Astrocyte (in vitro differentiated cells and primary cell): ENCODE data around the gene FBXL13. TPM values are rescaled to one million over a fixed set of nuclear protein-coding genes. Genes with fewer than 3 reads are reported as not detected.
A peak's percentile ranks its signal among the peaks of the same experiment; 100 is the strongest.
"Not testable (repeated sequence)": the region's sequence is repeated elsewhere in the genome, so short reads cannot be mapped to it uniquely, and the experiment has no call there.

Experiments
- DNase-seq: peaks from one replicate; pipeline ENCODE4 v3.0.0-alpha.2; 2010; ENCODE audit warnings: low read depth
- FAIRE-seq: peaks from 2 replicates; lab custom pipeline; 2011; peaks lifted over from hg19 to GRCh38; lab: Jason Lieb, UNC
- H2AFZ ChIP-seq: 2 replicates; pipeline ENCODE4 v1.6.0; 2012; ENCODE audit warnings: low read depth, low read length, inconsistent platforms
- H3K27ac ChIP-seq: 2 replicates; pipeline ENCODE4 v1.5.1; 2011; ENCODE audit warnings: low read depth, low read length, inconsistent platforms
- H3K27me3 ChIP-seq: 2 replicates; pipeline ENCODE4 v1.6.0; 2011; ENCODE audit warnings: low read length, inconsistent platforms; ENCODE audit not compliant: insufficient read depth
- H3K36me3 ChIP-seq: 2 replicates; pipeline ENCODE4 v1.5.1; 2011; ENCODE audit warnings: low read length, inconsistent platforms; ENCODE audit not compliant: insufficient read depth
- H3K4me1 ChIP-seq: 2 replicates; pipeline ENCODE4 v1.5.1; 2011; ENCODE audit warnings: low read length, inconsistent platforms; ENCODE audit not compliant: insufficient read depth
- H3K4me2 ChIP-seq: 2 replicates; pipeline ENCODE4 v1.6.0; 2012; ENCODE audit warnings: low read length, inconsistent platforms
- H3K4me3 ChIP-seq: 2 replicates; pipeline ENCODE4 v1.5.1; 2011; ENCODE audit warnings: low read depth, mild to moderate bottlenecking, low read length, inconsistent platforms; ENCODE audit not compliant: insufficient read depth
- H3K79me2 ChIP-seq: 2 replicates; pipeline ENCODE4 v1.6.0; 2012; ENCODE audit warnings: mild to moderate bottlenecking, low read length, inconsistent platforms; ENCODE audit not compliant: insufficient read depth
- H3K9ac ChIP-seq: 2 replicates; pipeline ENCODE4 v1.6.0; 2012; ENCODE audit warnings: mild to moderate bottlenecking, low read length, inconsistent platforms
- H3K9me3 ChIP-seq: 2 replicates; pipeline ENCODE4 v1.5.1; 2012; ENCODE audit warnings: low read depth, mild to moderate bottlenecking, low read length, inconsistent platforms; ENCODE audit not compliant: insufficient read depth
- H4K20me1 ChIP-seq: 2 replicates; pipeline ENCODE4 v1.6.0; 2012; ENCODE audit warnings: low read length, inconsistent platforms; ENCODE audit not compliant: insufficient read depth
- H3K27ac Mint-ChIP-seq: one replicate; pipeline ENCODE4 v1.8.0; 2021; ENCODE audit warnings: mild to moderate bottlenecking, mixed read lengths; ENCODE audit not compliant: unreplicated experiment
- H3K27me3 Mint-ChIP-seq: one replicate; pipeline ENCODE4 v1.8.0; 2021; ENCODE audit warnings: low read depth, mixed read lengths; ENCODE audit not compliant: unreplicated experiment
- H3K36me3 Mint-ChIP-seq: one replicate; pipeline ENCODE4 v1.8.0; 2021; ENCODE audit warnings: low read depth, mixed read lengths; ENCODE audit not compliant: unreplicated experiment
- H3K4me1 Mint-ChIP-seq: one replicate; pipeline ENCODE4 v1.8.0; 2021; ENCODE audit warnings: low read depth, mixed read lengths; ENCODE audit not compliant: unreplicated experiment
- H3K4me3 Mint-ChIP-seq: one replicate; pipeline ENCODE4 v1.8.0; 2021; ENCODE audit warnings: mild to moderate bottlenecking, moderate library complexity, mixed read lengths; ENCODE audit not compliant: unreplicated experiment
- H3K9me3 Mint-ChIP-seq: one replicate; pipeline ENCODE4 v1.8.0; 2021; ENCODE audit warnings: mild to moderate bottlenecking, mixed read lengths; ENCODE audit not compliant: unreplicated experiment
- CTCF ChIP-seq: IDR thresholded peaks from 2 replicates; pipeline ENCODE4 v1.5.1; 2011; ENCODE audit warnings: low read depth, mild to moderate bottlenecking, inconsistent platforms, low read length, moderate library complexity; ENCODE audit not compliant: insufficient read depth
- EZH2 ChIP-seq: IDR thresholded peaks from 2 replicates; pipeline ENCODE4 v1.6.1; 2012; ENCODE audit warnings: mild to moderate bottlenecking, low read length, inconsistent platforms; ENCODE audit not compliant: insufficient read depth
- total RNA-seq: library from RNA; stranded (reverse); gene quantifications from 2 replicates; pipeline ENCODE4 v1.2.1, GENCODE V29; 2021

Gene FBXL13
- total RNA-seq, 1 donor from 2014 or later, result 1.2 TPM

- FAIRE-seq (no peak), DNase-seq (no peak)
- H3K36me3 ChIP-seq, result no peaks in the 10 kb centered on the region
- H3K36me3 Mint-ChIP-seq, result no peaks in the 10 kb centered on the region
- TF ChIP-seq CTCF, result no peak
- TF ChIP-seq EZH2, result no peak
- no peak overlapping the region for H3K4me3 Mint-ChIP-seq
- peaks cover 21% of the 10 kb centered on the region for H3K4me1 ChIP-seq
- H3K27me3 Mint-ChIP-seq, result no peaks in the 10 kb centered on the region
- no peaks in the 10 kb centered on the region for H3K27me3 ChIP-seq
- no peaks in the 10 kb centered on the region for H3K79me2 ChIP-seq
- H3K4me1 Mint-ChIP-seq, result peaks cover 5% of the 10 kb centered on the region
- no peaks in the 10 kb centered on the region for H4K20me1 ChIP-seq
- H3K9me3 ChIP-seq, result no peaks in the 10 kb centered on the region
- no peak overlapping the region for H3K27ac Mint-ChIP-seq
- H3K9ac ChIP-seq, result no peak overlapping the region
- H3K4me3 ChIP-seq, result no peak overlapping the region
- no peak overlapping the region for H3K27ac ChIP-seq
- H2AFZ ChIP-seq, result no peak overlapping the region
- no peaks in the 10 kb centered on the region for H3K9me3 Mint-ChIP-seq
- H3K4me2 ChIP-seq, result no peak overlapping the region
Observed at GRCh38 chr7:102996957-102997356, 77.6 kb downstream of the FBXL13 start.

GRCh38 chr7:102995609-102996008 is 79.0 kb downstream of the FBXL13 start:
- not testable (repeated sequence) for H3K4me3 Mint-ChIP-seq, H3K9ac ChIP-seq, H3K4me1 Mint-ChIP-seq, H3K36me3 Mint-ChIP-seq, H3K27me3 Mint-ChIP-seq, DNase-seq, FAIRE-seq, H2AFZ ChIP-seq, H3K4me2 ChIP-seq, H4K20me1 ChIP-seq, H3K27me3 ChIP-seq, H3K27ac ChIP-seq, H3K9me3 Mint-ChIP-seq, H3K36me3 ChIP-seq, H3K4me3 ChIP-seq, H3K79me2 ChIP-seq, H3K27ac Mint-ChIP-seq, H3K9me3 ChIP-seq
- peaks cover 34% of the 10 kb centered on the region for H3K4me1 ChIP-seq

GRCh38 chr7:102994567-102994966 is 80.0 kb downstream of the FBXL13 start:
- no peak overlapping the region for H3K27ac Mint-ChIP-seq
- no peaks in the 10 kb centered on the region for H3K27me3 Mint-ChIP-seq
- no peak for TF ChIP-seq EZH2
- TF ChIP-seq CTCF, result no peak

More at GRCh38 chr7:102994567-102994966, 80.0 kb downstream of the FBXL13 start:
- Histone ChIP-seq H3K27me3 (no peaks in the 10 kb centered on the region), H3K4me2 (no peak overlapping the region), H4K20me1 (no peaks in the 10 kb centered on the region), H3K79me2 (no peaks in the 10 kb centered on the region), H3K9me3 (no peaks in the 10 kb centered on the region), H3K9ac (no peak overlapping the region), H3K27ac (peak overlapping the region; percentile 97), H3K36me3 (no peaks in the 10 kb centered on the region), H2AFZ (no peak overlapping the region), H3K4me1 (peaks cover 36% of the 10 kb centered on the region), H3K4me3 (no peak overlapping the region)
- H3K9me3 Mint-ChIP-seq, result no peaks in the 10 kb centered on the region
- no peak for DNase-seq
- no peak overlapping the region for H3K4me3 Mint-ChIP-seq
- no peaks in the 10 kb centered on the region for H3K36me3 Mint-ChIP-seq
- FAIRE-seq, result no peak
- peaks cover 5% of the 10 kb centered on the region for H3K4me1 Mint-ChIP-seq
